GM19025 (cell line): ENCODE measurements around the gene DMRT2.

Experiments
- ATAC-seq: cut with Tn5 transposase; IDR thresholded peaks from one replicate; pipeline ENCODE4 v1.9.1; 2021; ENCODE audit warnings: mild to moderate bottlenecking, low read depth, moderate library complexity; ENCODE audit not compliant: unreplicated experiment

DMRT2 gene

GRCh38 chr9:1050125-1050895 lies at the start of gene DMRT2:
Gene DMRT2, plus strand, starts transcription at chr9:1050357. Its CDS starts 1,257 bp downstream, at chr9:1051614.
- ATAC-seq: peak; percentile 48

- ATAC-seq: no peak
Measured at GRCh38 chr9:1001838-1002237, 48.3 kb upstream of the DMRT2 start.

DNA sequence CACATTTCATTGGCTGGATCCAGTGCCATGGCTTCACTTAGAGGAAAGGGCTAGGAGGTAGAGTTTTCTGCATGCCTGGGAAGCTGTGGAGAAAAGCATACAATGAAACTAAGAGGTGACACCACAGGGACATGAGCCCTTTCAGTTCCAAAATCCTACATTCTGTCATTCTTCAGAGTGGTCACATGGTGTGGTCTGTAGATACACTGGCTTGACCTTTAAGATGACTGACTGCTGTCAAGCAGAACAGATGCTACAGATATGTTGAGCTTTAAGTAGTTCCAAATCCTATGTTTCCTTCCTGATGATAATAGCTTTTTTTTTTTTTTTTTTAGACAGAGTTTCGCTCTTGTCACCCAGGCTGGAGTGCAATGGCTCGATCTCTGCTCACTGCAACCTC lies 47.5 kb upstream of the DMRT2 start:
- no peak for ATAC-seq

DNA sequence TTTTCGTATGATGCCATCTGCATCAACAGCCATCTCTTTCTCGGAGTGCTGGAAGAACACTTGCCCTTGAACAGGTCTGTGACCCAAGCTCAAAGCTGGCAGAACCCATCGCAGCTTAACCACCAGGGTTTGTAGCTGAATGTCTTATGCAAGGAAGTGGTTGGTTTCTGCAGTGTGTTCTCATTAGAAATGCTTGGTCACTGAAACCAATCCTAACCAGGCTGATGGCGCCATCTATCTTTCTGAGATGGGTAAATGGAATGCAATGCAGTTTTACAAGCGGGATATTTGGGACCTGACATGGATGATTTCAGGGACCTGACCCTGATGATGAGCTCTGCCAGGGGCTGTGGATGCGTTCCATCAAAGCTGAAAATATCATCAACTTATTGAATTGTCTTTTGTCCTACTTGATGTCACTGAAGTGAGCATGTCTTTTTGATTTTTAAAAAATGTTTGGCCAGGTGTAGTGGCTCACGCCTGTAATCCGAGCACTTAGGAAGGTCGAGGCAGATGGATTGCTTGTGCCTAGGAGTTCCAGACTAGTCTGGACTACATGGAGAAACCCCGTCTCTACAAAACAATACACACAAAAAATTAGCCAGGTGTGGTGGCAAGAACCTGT lies 45.0 kb upstream of the DMRT2 start:
- peak; percentile 43 for ATAC-seq

DNA sequence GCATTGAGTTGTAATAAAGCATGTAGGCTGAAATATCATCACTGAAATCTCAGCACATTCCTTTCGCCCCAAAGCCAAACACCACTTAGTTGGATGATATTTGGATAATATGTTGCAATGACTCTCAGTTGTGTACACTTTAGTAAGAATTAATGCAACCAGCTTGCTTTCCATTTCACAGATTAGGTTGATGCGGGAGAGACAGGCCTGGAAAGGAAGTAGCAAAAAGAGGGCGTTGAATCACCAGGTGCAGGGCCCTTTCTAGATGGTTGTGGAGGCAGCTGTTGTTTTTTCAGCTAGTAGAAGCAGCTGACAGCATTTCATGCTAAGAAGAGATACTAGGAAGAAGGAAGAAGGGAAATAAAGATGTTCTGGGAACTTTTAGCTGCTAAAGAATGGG lies 42.8 kb upstream of the DMRT2 start:
- no peak for ATAC-seq

- ATAC-seq: no peak
Measured at GRCh38 chr9:1008216-1008615, 41.9 kb upstream of the DMRT2 start.

- peak; percentile 92 for ATAC-seq
Measured at GRCh38 chr9:1009101-1009707, 41.0 kb upstream of the DMRT2 start.

GRCh38 chr9:1013021-1013420 lies 37.1 kb upstream of the DMRT2 start:
- ATAC-seq: no peak

GRCh38 chr9:1014225-1014624 lies 35.9 kb upstream of the DMRT2 start:
- ATAC-seq: no peak

- no peak for ATAC-seq
Measured at GRCh38 chr9:1014640-1015039, 35.5 kb upstream of the DMRT2 start.

- no peak for ATAC-seq
Measured at GRCh38 chr9:1018121-1018520, 32.0 kb upstream of the DMRT2 start.

GRCh38 chr9:1024112-1024511 lies 26.0 kb upstream of the DMRT2 start:
- ATAC-seq: no peak

DNA sequence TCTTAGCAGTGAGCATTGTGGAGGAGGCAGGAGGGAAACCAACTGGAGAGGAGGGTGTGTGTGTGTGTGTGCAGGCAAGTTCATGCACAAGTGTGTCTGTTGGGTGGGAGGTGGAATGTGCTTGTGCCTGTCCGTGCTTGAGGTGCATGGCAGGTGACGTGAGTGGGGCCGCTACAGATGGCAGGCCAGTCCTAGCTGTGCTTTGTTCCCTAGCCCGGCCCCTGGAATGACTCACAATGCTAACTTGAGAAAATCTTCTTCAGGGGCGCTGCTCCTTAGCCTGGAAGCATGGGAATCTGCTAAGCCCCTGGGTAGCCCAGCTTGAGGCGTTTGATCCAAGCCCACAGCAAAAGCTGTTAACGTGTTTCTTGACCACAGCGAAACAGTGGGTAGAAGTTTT lies 25.0 kb upstream of the DMRT2 start:
- ATAC-seq: no peak

- no peak for ATAC-seq
Measured at GRCh38 chr9:1026219-1026618, 23.9 kb upstream of the DMRT2 start.

GRCh38 chr9:1028501-1029190 lies 21.5 kb upstream of the DMRT2 start:
- ATAC-seq: no peak

GRCh38 chr9:1031951-1032601 lies 18.1 kb upstream of the DMRT2 start:
- no peak for ATAC-seq

DNA sequence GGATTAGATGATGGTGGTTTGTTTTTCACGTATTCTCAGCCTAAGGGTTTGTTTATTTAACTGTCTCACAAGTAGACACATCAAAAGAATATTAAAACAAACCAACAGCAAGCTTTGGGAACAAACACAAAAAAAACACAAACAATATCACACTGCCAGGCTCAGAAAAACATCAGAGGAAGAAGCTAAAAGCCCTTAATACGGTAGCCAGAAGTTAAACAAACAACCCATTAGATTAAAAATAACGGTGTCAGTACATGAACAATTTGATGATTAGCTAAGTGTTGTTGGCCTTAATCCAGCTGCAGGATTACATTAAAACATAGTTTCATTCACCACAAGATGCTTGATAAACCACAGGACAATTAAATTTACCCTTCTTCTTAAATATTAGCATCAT lies 15.9 kb upstream of the DMRT2 start:
- ATAC-seq: no peak

DNA sequence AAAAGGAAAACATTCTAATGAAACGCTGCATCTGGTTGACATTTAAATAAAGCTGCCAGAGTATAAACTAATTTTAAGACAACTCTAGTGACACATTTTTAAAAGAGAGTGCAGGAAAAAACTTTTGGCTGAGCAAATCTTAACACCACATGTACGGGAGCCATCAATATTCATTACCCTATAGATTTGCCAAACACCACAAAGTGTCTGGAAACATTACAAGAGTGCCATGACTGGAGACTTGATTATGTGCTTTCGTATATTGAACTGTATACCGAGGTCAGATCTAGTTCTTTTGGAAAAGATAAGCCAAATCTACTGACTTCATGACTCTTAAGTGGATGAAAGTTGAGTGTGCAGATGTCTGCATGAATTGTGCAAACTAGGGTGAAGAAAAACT lies 10.6 kb upstream of the DMRT2 start:
- ATAC-seq: no peak

- ATAC-seq: no peak
Measured at GRCh38 chr9:1042466-1042865, 7.7 kb upstream of the DMRT2 start.

DNA sequence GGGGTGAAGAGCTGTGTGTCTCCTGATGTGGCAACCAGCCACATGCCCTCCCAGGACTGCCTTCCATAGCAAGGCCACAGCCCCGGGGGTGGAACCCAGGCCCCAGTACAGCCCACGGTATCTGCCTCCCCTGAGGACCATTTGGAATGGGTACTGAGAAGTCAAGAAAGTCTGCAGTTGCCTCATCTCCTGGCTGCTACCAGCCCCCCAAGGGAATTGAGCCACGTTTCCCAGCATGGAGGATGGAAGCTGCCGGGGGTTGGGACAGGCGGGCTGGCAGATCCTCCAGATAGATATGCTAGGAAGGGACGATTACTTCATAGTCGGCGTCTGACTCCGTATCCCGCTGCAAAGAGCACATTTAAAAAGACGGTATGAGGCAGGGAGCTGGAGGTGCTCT lies 5.5 kb upstream of the DMRT2 start:
- ATAC-seq: no peak
